ACC112 (cell line): Measurements from ENCODE around the gene TMEM39A.

Experiments
- H2AFZ ChIP-seq: fragments of 200-600 bp; sonication (generic); one replicate; pipeline ENCODE4 v1.6.0; 2017; ENCODE audit warnings: antibody characterized with exemption, low read length; ENCODE audit not compliant: unreplicated experiment
- H3K27ac ChIP-seq: fragments of 200-600 bp; sonication (generic); 2 replicates; pipeline ENCODE4 v1.5.1; 2014; ENCODE audit warnings: low read depth, mild to moderate bottlenecking, antibody characterized with exemption, low read length, moderate library complexity
- H3K27me3 ChIP-seq: fragments of 200-600 bp; sonication (generic); 2 replicates; pipeline ENCODE4 v1.6.1; 2014; ENCODE audit warnings: mild to moderate bottlenecking, antibody characterized with exemption, low read length, moderate library complexity, mixed read lengths; ENCODE audit not compliant: insufficient read depth
- H3K36me3 ChIP-seq: fragments of 200-600 bp; sonication (generic); 2 replicates; pipeline ENCODE4 v1.6.1; 2016; ENCODE audit warnings: mild to moderate bottlenecking, antibody characterized with exemption, low read length, moderate library complexity, mixed read lengths; ENCODE audit not compliant: insufficient read depth
- H3K4me1 ChIP-seq: fragments of 200-600 bp; sonication (generic); one replicate; pipeline ENCODE4 v1.6.1; 2016; ENCODE audit warnings: low read length, mixed read lengths; ENCODE audit not compliant: insufficient read depth, unreplicated experiment, control insufficient read depth
- H3K4me3 ChIP-seq: fragments of 200-600 bp; sonication (generic); 2 replicates; pipeline ENCODE4 v1.5.1; 2014; ENCODE audit warnings: mild to moderate bottlenecking, low read depth, low read length
- H3K79me2 ChIP-seq: fragments of 200-600 bp; sonication (generic); one replicate; pipeline ENCODE4 v1.6.0; 2016; ENCODE audit warnings: low read length; ENCODE audit not compliant: control insufficient read depth, unreplicated experiment, insufficient read depth

Gene TMEM39A

GRCh38 chr3:119401069-119401468, 62.3 kb downstream of the TMEM39A start:
- Histone ChIP-seq H3K4me3 (no peak overlapping the region), H3K4me1 (no peaks in the 10 kb centered on the region), H3K27me3 (no peaks in the 10 kb centered on the region), H3K27ac (no peak overlapping the region), H2AFZ (no peak overlapping the region), H3K79me2 (no peaks in the 10 kb centered on the region), H3K36me3 (peaks cover 18% of the 10 kb centered on the region)

- H3K4me3 ChIP-seq = no peak overlapping the region
- H3K27ac ChIP-seq = no peak overlapping the region
- no peaks in the 10 kb centered on the region for H3K79me2 ChIP-seq
- no peaks in the 10 kb centered on the region for H3K4me1 ChIP-seq
- H3K36me3 ChIP-seq = peaks cover 18% of the 10 kb centered on the region
- no peaks in the 10 kb centered on the region for H3K27me3 ChIP-seq
- H2AFZ ChIP-seq = no peak overlapping the region
Measured at GRCh38 chr3:119400466-119400865, 62.9 kb downstream of the TMEM39A start.

- no peak overlapping the region for H3K27ac ChIP-seq
- H2AFZ ChIP-seq = no peak overlapping the region
- no peaks in the 10 kb centered on the region for H3K27me3 ChIP-seq
- no peaks in the 10 kb centered on the region for H3K4me1 ChIP-seq
- no peak overlapping the region for H3K4me3 ChIP-seq
- H3K36me3 ChIP-seq = peaks cover 13% of the 10 kb centered on the region; the same call in 1 of the 2 replicates
- no peaks in the 10 kb centered on the region for H3K79me2 ChIP-seq
Measured at GRCh38 chr3:119396870-119397269, 66.5 kb downstream of the TMEM39A start.

- Histone ChIP-seq H3K4me3 (no peak overlapping the region), H3K27me3 (no peaks in the 10 kb centered on the region), H3K27ac (no peak overlapping the region), H3K79me2 (no peaks in the 10 kb centered on the region), H3K4me1 (no peaks in the 10 kb centered on the region), H3K36me3 (peaks cover 16% of the 10 kb centered on the region; the same call in 1 of the 2 replicates), H2AFZ (no peak overlapping the region)
Measured at GRCh38 chr3:119395923-119396358, 67.5 kb downstream of the TMEM39A start.

- no peak overlapping the region for H2AFZ ChIP-seq
- no peaks in the 10 kb centered on the region for H3K4me1 ChIP-seq
- H3K4me3 ChIP-seq = no peak overlapping the region
- no peak overlapping the region for H3K27ac ChIP-seq
- no peaks in the 10 kb centered on the region for H3K79me2 ChIP-seq
- no peaks in the 10 kb centered on the region for H3K27me3 ChIP-seq
- peaks cover 10% of the 10 kb centered on the region; the same call in 1 of the 2 replicates for H3K36me3 ChIP-seq
Measured at GRCh38 chr3:119388577-119388976, 74.8 kb downstream of the TMEM39A start.

GRCh38 chr3:119382134-119382533, 81.3 kb downstream of the TMEM39A start:
- Histone ChIP-seq H3K36me3 (peaks cover 4% of the 10 kb centered on the region; the same call in 1 of the 2 replicates), H3K79me2 (no peaks in the 10 kb centered on the region), H3K4me1 (no peaks in the 10 kb centered on the region), H3K4me3 (no peak overlapping the region), H3K27ac (no peak overlapping the region), H2AFZ (no peak overlapping the region), H3K27me3 (no peaks in the 10 kb centered on the region)

GRCh38 chr3:119380697-119381096, 82.7 kb downstream of the TMEM39A start:
- H3K79me2 ChIP-seq = no peaks in the 10 kb centered on the region
- H3K27me3 ChIP-seq = no peaks in the 10 kb centered on the region
- H3K4me3 ChIP-seq = no peak overlapping the region
- H3K4me1 ChIP-seq = no peaks in the 10 kb centered on the region
- H3K36me3 ChIP-seq = peaks cover 4% of the 10 kb centered on the region; the same call in 1 of the 2 replicates
- no peak overlapping the region for H3K27ac ChIP-seq
- no peak overlapping the region for H2AFZ ChIP-seq
